Neuronal stem cell (in vitro differentiated cells): ENCODE measurements around the gene TMEM254.

ENCODE experiments used
- DNase-seq: peaks from one replicate; pipeline ENCODE4 v3.0.0-alpha.2; 2013; ENCODE audit warnings: low spot score
- H2AFZ ChIP-seq: one replicate; pipeline ENCODE4 v1.6.1; 2013; ENCODE audit warnings: mild to moderate bottlenecking, low read length, inconsistent platforms
- H2AK5ac ChIP-seq: 2 replicates; pipeline ENCODE4 v1.6.1; 2013; ENCODE audit warnings: low read depth, mild to moderate bottlenecking, inconsistent platforms, low read length, moderate library complexity, mixed read lengths
- H2BK120ac ChIP-seq: 2 replicates; pipeline ENCODE4 v1.6.1; 2013; ENCODE audit warnings: low read depth, mild to moderate bottlenecking, inconsistent platforms, low read length, moderate library complexity, mixed read lengths
- H2BK12ac ChIP-seq: one replicate; pipeline ENCODE4 v1.6.1; 2013; ENCODE audit warnings: low read length, inconsistent platforms
- H2BK15ac ChIP-seq: 2 replicates; pipeline ENCODE4 v1.6.1; 2013; ENCODE audit warnings: mild to moderate bottlenecking, low read length, inconsistent platforms, mixed read lengths
- H2BK5ac ChIP-seq: one replicate; pipeline ENCODE4 v1.6.1; 2013; ENCODE audit warnings: inconsistent platforms, mild to moderate bottlenecking, low read length, moderate library complexity
- H3K14ac ChIP-seq: one replicate; pipeline ENCODE4 v1.6.1; 2013; ENCODE audit warnings: low read length, inconsistent platforms
- H3K18ac ChIP-seq: 2 replicates; pipeline ENCODE4 v1.6.1; 2013; ENCODE audit warnings: low read length, inconsistent platforms
- H3K23ac ChIP-seq: 2 replicates; pipeline ENCODE4 v1.6.1; 2013; ENCODE audit warnings: low read depth, mild to moderate bottlenecking, mixed read lengths, low read length, inconsistent platforms; ENCODE audit not compliant: poor library complexity
- H3K27ac ChIP-seq: replicated peaks from 3 replicates; pipeline ENCODE4 v1.5.1; 2013; ENCODE audit warnings: low read length, inconsistent platforms
- H3K27me3 ChIP-seq, 3 experiments: 2 replicates each; pipeline ENCODE4 v1.6.1; 2013; ENCODE audit warnings: low read length in 3 of 3, mild to moderate bottlenecking in 2 of 3, inconsistent platforms in 1 of 3, low read depth in 1 of 3, mixed read lengths in 1 of 3, moderate library complexity in 1 of 3; ENCODE audit not compliant: control insufficient read depth in 3 of 3, insufficient read depth in 3 of 3
- H3K36me3 ChIP-seq, 2 donors: replicated peaks in 1 of 2; 2 replicates each; pipeline ENCODE4 v1.6.1; 2013; ENCODE audit warnings: low read length in 2 of 2; ENCODE audit not compliant: control insufficient read depth in 2 of 2, insufficient read depth in 2 of 2
- H3K4ac ChIP-seq: 2 replicates; pipeline ENCODE4 v1.6.1; 2013; ENCODE audit warnings: inconsistent platforms, mild to moderate bottlenecking, low read length, moderate library complexity
- H3K4me1 ChIP-seq, 2 donors: 1 replicate in 1 of 2; 2 replicates in 1 of 2; pipeline ENCODE4 v1.6.1; 2013; ENCODE audit warnings: low read length in 2 of 2, low read depth in 1 of 2; ENCODE audit not compliant: control insufficient read depth in 2 of 2, insufficient read depth in 1 of 2
- H3K4me2 ChIP-seq: one replicate; pipeline ENCODE4 v1.6.1; 2013; ENCODE audit warnings: mild to moderate bottlenecking, low read length, inconsistent platforms; ENCODE audit not compliant: insufficient read depth, poor library complexity, severe bottlenecking
- H3K4me3 ChIP-seq, 2 donors: 2 replicates each; pipeline ENCODE4 v1.5.1; 2013; ENCODE audit warnings: low read length in 2 of 2, mild to moderate bottlenecking in 2 of 2, inconsistent platforms in 1 of 2, moderate library complexity in 1 of 2
- H3K79me1 ChIP-seq: one replicate; pipeline ENCODE4 v1.6.1; 2013; ENCODE audit warnings: low read depth, mild to moderate bottlenecking, inconsistent platforms, low read length, moderate library complexity
- H3K9ac ChIP-seq: one replicate; pipeline ENCODE4 v1.6.1; 2013; ENCODE audit warnings: mild to moderate bottlenecking, low read depth, low read length, inconsistent platforms; ENCODE audit not compliant: poor library complexity
- H3K9me3 ChIP-seq, 2 donors: replicated peaks in 1 of 2; 2 replicates each; pipeline versions ENCODE3 to v1.6.1; 2013; ENCODE audit warnings: low read length in 2 of 2, mild to moderate bottlenecking in 2 of 2, inconsistent platforms in 1 of 2, low read depth in 1 of 2, mixed read lengths in 1 of 2, moderate library complexity in 1 of 2; ENCODE audit not compliant: control insufficient read depth in 2 of 2, insufficient read depth in 1 of 2
- H4K8ac ChIP-seq: one replicate; pipeline ENCODE4 v1.6.1; 2013; ENCODE audit warnings: low read depth, mild to moderate bottlenecking, inconsistent platforms, low read length, moderate library complexity
- H4K91ac ChIP-seq: one replicate; pipeline ENCODE4 v1.6.1; 2013; ENCODE audit warnings: low read length, low read depth, mild to moderate bottlenecking, inconsistent platforms; ENCODE audit not compliant: poor library complexity
- WGBS, 2 donors: extraction: QIAGEN DNeasy Blood & Tissue Kit; methylation state at CpG; one replicate each; pipeline ENCODE4 v1.1.7; 2013; ENCODE audit warnings: missing lambda C conversion rate in 2 of 2, mixed read lengths in 1 of 2; ENCODE audit not compliant: insufficient read length in 2 of 2, insufficient replicate concordance in 1 of 2; ENCODE audit errors: extremely low coverage in 2 of 2; 5-methylcytosine and 5-hydroxymethylcytosine counted together

Gene TMEM254

GRCh38 chr10:80072584-80072983 lies 5.9 kb upstream of the TMEM254 start:
- Histone ChIP-seq H3K27me3 (peaks cover 0 to 2% (median 0%) of the 10 kb centered on the region in 3 experiments), H4K91ac (no peak overlapping the region)

GRCh38 chr10:80075781-80076180 lies 2.7 kb upstream of the TMEM254 start:
- Histone ChIP-seq H3K79me1 (no peaks in the 10 kb centered on the region), H3K36me3 (no peaks in the 10 kb centered on the region), H4K91ac (no peak overlapping the region), H3K23ac (no peak overlapping the region), H3K18ac (no peak overlapping the region), H3K4ac (no peak overlapping the region), H2BK120ac (no peak overlapping the region), H3K4me1 (no peaks in the 10 kb centered on the region), H3K27ac (no peak overlapping the region), H3K4me2 (no peak overlapping the region), H3K27me3 (no peaks in the 10 kb centered on the region), H2BK12ac (no peak overlapping the region), H2AFZ (no peak overlapping the region), H3K9me3 (no peaks in the 10 kb centered on the region), H2AK5ac (no peak overlapping the region), H2BK15ac (no peak overlapping the region), H4K8ac (no peak overlapping the region), H3K14ac (no peak overlapping the region), H3K4me3 (no peak overlapping the region), H2BK5ac (no peak overlapping the region), H3K9ac (no peak overlapping the region)
- DNase-seq, result no peak
- WGBS, 2 donors, result no CpG with 5 or more reads among the region's 1 CpG

More at GRCh38 chr10:80072584-80072983, 5.9 kb upstream of the TMEM254 start:
- Histone ChIP-seq H2BK5ac (no peak overlapping the region), H2AFZ (no peak overlapping the region), H3K9ac (no peak overlapping the region), H2AK5ac (no peak overlapping the region), H3K79me1 (no peaks in the 10 kb centered on the region), H4K8ac (no peak overlapping the region), H3K4me2 (no peak overlapping the region), H3K4me3 (no peak overlapping the region), H3K4ac (no peak overlapping the region), H2BK12ac (no peak overlapping the region), H3K36me3 (no peaks in the 10 kb centered on the region), H2BK120ac (no peak overlapping the region), H2BK15ac (no peak overlapping the region), H3K18ac (no peak overlapping the region), H3K27ac (no peak overlapping the region), H3K9me3 (no peaks in the 10 kb centered on the region), H3K4me1 (no peaks in the 10 kb centered on the region), H3K23ac (no peak overlapping the region), H3K14ac (no peak overlapping the region)
- no peak for DNase-seq
- WGBS, 2 donors, result no CpG with 5 or more reads among the region's 2 CpGs

- peak; percentile 15 for DNase-seq
- Histone ChIP-seq H3K4me2 (peak overlapping the region; percentile 59), H2BK15ac (no peak overlapping the region), H3K18ac (no peak overlapping the region), H3K27ac (peak overlapping the region; percentile 93), H2BK120ac (no peak overlapping the region), H3K79me1 (no peaks in the 10 kb centered on the region), H2BK12ac (no peak overlapping the region), H2BK5ac (peak overlapping the region; percentile 88), H3K27me3 (no peaks in the 10 kb centered on the region), H3K9me3 (no peaks in the 10 kb centered on the region), H3K14ac (no peak overlapping the region), H4K8ac (no peak overlapping the region), H3K23ac (no peak overlapping the region), H3K36me3 (peaks cover 0 to 10% of the 10 kb centered on the region in 2 donors), H3K4me3 (peak overlapping the region; percentile 80 to 92), H2AK5ac (no peak overlapping the region), H2AFZ (peak overlapping the region; percentile 94), H3K4ac (no peak overlapping the region), H4K91ac (no peak overlapping the region), H3K4me1 (no peaks in the 10 kb centered on the region), H3K9ac (no peak overlapping the region)
- WGBS, 2 donors, result no CpG with 5 or more reads among the region's 14 CpGs
Measured at GRCh38 chr10:80077869-80078447, 507 bp upstream of the TMEM254 start.

GRCh38 chr10:80079312-80079719 lies 851 bp downstream of the TMEM254 start:
- H3K23ac ChIP-seq, result no peak overlapping the region
- H3K4me1 ChIP-seq, result no peaks in the 10 kb centered on the region
- H3K4me2 ChIP-seq, result peak overlapping the region; percentile 60
- no peak overlapping the region for H3K18ac ChIP-seq
- peak overlapping the region; percentile 80 to 82 for H3K4me3 ChIP-seq
- WGBS, 2 donors, result no CpG with 5 or more reads among the region's 12 CpGs
- no peak overlapping the region for H3K4ac ChIP-seq
- DNase-seq, result no peak
- H4K91ac ChIP-seq, result no peak overlapping the region
- H3K36me3 ChIP-seq, result peaks cover 0 to 19% of the 10 kb centered on the region in 2 donors
- H3K9ac ChIP-seq, result no peak overlapping the region
- no peak overlapping the region for H3K14ac ChIP-seq
- H3K9me3 ChIP-seq, result no peaks in the 10 kb centered on the region
- peak overlapping the region; percentile 94 for H2AFZ ChIP-seq
- no peak overlapping the region for H2BK12ac ChIP-seq
- H3K27ac ChIP-seq, result no peak overlapping the region
- H2BK120ac ChIP-seq, result no peak overlapping the region
- no peaks in the 10 kb centered on the region for H3K79me1 ChIP-seq
- no peaks in the 10 kb centered on the region for H3K27me3 ChIP-seq
- H2BK15ac ChIP-seq, result no peak overlapping the region
- H4K8ac ChIP-seq, result no peak overlapping the region
- H2AK5ac ChIP-seq, result no peak overlapping the region
- H2BK5ac ChIP-seq, result no peak overlapping the region
